ENCODE results near the gene GLP2R.

The GLP2R gene

DNA sequence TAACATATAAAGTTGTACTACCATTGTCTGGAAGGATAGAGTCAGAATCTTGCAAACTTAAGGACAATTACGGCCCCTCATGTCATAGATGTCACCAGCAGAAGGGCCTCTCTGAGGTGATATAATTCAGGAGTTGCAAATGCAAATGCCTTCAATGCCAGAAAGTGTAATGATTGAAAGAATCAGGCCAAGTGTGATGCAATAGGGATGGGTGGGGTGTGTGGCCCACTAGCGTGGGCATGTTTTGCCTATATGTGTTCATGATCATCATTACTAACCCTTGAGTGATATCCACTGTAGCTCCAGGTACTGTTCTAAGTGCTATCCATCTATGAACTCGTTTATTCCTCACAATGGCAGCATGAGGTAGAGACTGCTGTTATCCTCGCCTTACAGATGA lies 35.4 kb upstream of the GLP2R start:
- ChIA-PET POLR2A (no interaction called here), CTCF (interaction anchor here (1.0 to 2.0 kb wide), 2 partner anchors 12 to 22 kb away, joined by 3 to 5 read pairs; no protein-coding TSS in a partner anchor)
- no peaks in the 10 kb centered on the region for H3K36me3 ChIP-seq (ENCODE audit: control insufficient read depth in 2 of 2, insufficient read depth in 1 of 2, low read length in 2 of 2)
- TF ChIP-seq, protein P1, sequence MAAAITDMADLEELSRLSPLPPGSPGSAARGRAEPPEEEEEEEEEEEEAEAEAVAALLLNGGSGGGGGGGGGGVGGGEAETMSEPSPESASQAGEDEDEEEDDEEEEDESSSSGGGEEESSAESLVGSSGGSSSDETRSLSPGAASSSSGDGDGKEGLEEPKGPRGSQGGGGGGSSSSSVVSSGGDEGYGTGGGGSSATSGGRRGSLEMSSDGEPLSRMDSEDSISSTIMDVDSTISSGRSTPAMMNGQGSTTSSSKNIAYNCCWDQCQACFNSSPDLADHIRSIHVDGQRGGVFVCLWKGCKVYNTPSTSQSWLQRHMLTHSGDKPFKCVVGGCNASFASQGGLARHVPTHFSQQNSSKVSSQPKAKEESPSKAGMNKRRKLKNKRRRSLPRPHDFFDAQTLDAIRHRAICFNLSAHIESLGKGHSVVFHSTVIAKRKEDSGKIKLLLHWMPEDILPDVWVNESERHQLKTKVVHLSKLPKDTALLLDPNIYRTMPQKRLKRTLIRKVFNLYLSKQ (tag by site-specific recombination; IDR thresholded peaks at IDR 0.05; ENCODE audit: borderline replicate concordance), result no peak
- TF ChIP-seq ZNF555 (tag by site-specific recombination; conservative IDR thresholded peaks at IDR 0.05) (no peak), ZNF433 (tag by site-specific recombination; IDR thresholded peaks at IDR 0.05; ENCODE audit: low read depth) (no peak)
- TF ChIP-seq, protein P2, sequence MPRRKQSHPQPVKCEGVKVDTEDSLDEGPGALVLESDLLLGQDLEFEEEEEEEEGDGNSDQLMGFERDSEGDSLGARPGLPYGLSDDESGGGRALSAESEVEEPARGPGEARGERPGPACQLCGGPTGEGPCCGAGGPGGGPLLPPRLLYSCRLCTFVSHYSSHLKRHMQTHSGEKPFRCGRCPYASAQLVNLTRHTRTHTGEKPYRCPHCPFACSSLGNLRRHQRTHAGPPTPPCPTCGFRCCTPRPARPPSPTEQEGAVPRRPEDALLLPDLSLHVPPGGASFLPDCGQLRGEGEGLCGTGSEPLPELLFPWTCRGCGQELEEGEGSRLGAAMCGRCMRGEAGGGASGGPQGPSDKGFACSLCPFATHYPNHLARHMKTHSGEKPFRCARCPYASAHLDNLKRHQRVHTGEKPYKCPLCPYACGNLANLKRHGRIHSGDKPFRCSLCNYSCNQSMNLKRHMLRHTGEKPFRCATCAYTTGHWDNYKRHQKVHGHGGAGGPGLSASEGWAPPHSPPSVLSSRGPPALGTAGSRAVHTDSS (tag by site-specific recombination; IDR thresholded peaks at IDR 0.05), result no peak
- no peak overlapping the region for H3K27ac ChIP-seq (ENCODE audit: extremely low read depth, low read depth, low read length)
- H3K9me3 ChIP-seq (ENCODE audit: control insufficient read depth, insufficient read depth, low read depth, low read length), result no peaks in the 10 kb centered on the region
- no peak overlapping the region for H3K4me3 ChIP-seq (ENCODE audit: low read depth, low read length)
- H3K4me1 ChIP-seq (ENCODE audit: control insufficient read depth, insufficient read depth, low read length), result no peaks in the 10 kb centered on the region

DNA sequence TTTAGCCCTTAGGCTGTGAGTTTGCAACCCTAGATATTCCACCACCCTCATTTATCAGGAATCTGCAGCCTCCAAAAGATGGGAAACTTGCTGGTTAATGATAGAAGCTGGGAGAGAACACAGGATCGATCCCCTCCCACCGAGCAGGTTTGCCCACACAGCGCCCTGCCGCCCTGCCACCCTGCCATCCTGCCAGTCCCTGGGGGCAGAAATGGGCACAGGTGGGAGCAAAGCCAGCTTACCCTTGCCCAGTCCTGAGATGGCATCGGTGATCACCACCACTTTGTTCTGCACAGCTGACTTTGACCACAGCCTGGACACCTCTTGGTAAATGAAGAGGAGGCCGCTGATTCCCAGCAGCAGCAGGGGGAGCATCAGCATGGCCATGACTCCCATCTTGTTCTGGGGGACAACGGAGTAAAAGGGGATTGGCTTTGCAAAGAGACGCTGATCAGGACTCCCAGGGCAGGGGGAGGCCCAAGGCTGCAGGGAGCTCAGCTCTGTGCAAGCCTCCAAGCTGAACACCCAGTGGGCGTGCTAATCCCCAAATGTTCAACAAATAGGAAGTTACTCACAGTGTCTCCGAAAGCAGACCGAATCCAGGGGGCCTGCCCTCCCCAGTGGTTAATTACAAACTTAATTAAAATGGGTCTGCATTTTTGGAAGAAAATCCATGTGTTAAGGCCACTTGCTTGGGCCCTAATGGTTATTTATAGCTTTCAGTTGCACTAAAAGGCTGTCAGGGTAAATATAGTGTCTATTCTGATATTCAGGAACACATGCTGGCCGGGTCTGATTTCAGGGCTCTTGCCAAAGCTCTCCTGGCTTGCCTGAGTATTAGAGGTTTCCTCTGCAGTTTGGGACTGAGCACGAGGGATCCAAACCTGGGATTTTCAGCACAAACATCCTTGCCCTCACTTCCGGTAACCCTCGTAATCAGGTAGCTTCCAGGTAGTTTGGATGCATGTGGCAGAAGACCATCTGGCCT lies 34.5 kb upstream of the GLP2R start, which contains the start of gene DHRS7C:
TSS of gene DHRS7C (minus strand) at position 704 of the 988 bp plus-strand sequence. CDS start at position 396, 308 bp downstream.
- ChIA-PET CTCF (interaction anchor here (0.6 to 2.0 kb wide), 7 partner anchors 9 to 793 kb away, joined by 3 to 5 read pairs (median 3); no protein-coding TSS in a partner anchor), POLR2A (no interaction called here)
- Histone ChIP-seq H3K4me3 (ENCODE audit: low read depth, low read length) (no peak within 1 kb of the TSS), H3K4me1 (ENCODE audit: control insufficient read depth, insufficient read depth, low read length) (no peaks in the 10 kb centered on the region), H3K27ac (ENCODE audit: extremely low read depth, low read depth, low read length) (no peak within 1 kb of the TSS), H3K36me3 (ENCODE audit: control insufficient read depth in 2 of 2, insufficient read depth in 1 of 2, low read length in 2 of 2) (no peaks in the 10 kb centered on the region), H3K9me3 (ENCODE audit: control insufficient read depth, insufficient read depth, low read depth, low read length) (no peaks in the 10 kb centered on the region)
- TF ChIP-seq, protein P3, sequence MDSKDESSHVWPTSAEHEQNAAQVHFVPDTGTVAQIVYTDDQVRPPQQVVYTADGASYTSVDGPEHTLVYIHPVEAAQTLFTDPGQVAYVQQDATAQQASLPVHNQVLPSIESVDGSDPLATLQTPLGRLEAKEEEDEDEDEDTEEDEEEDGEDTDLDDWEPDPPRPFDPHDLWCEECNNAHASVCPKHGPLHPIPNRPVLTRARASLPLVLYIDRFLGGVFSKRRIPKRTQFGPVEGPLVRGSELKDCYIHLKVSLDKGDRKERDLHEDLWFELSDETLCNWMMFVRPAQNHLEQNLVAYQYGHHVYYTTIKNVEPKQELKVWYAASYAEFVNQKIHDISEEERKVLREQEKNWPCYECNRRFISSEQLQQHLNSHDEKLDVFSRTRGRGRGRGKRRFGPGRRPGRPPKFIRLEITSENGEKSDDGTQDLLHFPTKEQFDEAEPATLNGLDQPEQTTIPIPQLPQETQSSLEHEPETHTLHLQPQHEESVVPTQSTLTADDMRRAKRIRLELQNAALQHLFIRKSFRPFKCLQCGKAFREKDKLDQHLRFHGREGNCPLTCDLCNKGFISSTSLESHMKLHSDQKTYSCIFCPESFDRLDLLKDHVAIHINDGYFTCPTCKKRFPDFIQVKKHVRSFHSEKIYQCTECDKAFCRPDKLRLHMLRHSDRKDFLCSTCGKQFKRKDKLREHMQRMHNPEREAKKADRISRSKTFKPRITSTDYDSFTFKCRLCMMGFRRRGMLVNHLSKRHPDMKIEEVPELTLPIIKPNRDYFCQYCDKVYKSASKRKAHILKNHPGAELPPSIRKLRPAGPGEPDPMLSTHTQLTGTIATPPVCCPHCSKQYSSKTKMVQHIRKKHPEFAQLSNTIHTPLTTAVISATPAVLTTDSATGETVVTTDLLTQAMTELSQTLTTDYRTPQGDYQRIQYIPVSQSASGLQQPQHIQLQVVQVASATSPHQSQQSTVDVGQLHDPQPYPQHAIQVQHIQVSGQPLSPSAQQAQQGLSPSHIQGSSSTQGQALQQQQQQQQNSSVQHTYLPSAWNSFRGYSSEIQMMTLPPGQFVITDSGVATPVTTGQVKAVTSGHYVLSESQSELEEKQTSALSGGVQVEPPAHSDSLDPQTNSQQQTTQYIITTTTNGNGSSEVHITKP (tag by site-specific recombination; IDR thresholded peaks at IDR 0.05), result no peak
- TF ChIP-seq ZNF777 (tag by site-specific recombination; IDR thresholded peaks at IDR 0.05; ENCODE audit: borderline replicate concordance) (no peak), ZNF791 (tag by site-specific recombination; IDR thresholded peaks at IDR 0.05) (no peak), ZNF501 (tag by site-specific recombination; IDR thresholded peaks at IDR 0.05) (no peak)

DNA sequence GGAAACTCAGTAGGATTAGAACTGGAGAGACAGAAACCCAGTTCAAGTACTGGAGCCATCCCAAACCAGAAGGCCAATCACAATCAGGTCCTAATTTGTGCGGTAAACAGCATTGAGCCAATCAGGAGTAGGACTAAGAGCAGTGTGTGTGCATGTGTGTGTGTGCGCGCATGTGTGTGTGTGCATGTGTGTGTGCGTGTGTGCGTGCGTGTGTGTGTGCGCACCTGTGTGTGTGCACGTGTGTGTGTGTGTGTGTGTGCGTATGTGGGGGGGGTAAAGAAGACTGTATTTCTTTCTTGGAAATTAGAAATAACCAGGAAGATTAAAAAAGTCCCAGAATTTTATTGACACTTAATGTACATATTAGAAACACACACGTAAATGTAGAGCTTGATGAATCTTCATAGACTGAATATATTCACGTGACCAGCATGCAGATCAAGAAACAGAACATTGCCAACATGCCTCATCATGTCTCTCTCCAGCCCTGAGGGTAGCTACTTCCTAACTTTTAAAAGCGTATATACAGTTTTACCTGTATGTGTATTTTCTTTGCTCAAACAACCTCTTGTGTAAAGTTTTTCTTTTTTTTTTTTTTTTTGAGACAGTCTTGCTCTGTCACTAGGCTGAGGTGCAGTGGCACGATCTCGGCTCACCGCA lies 33.4 kb upstream of the GLP2R start:
- H3K4me3 ChIP-seq (ENCODE audit: low read depth, low read length), result no peak overlapping the region
- ChIA-PET CTCF (interaction anchor here (0.6 to 1.1 kb wide), 4 partner anchors 10 to 63 kb away, joined by 3 to 5 read pairs (median 3); no protein-coding TSS in a partner anchor), POLR2A (no interaction called here)
- no peaks in the 10 kb centered on the region for H3K9me3 ChIP-seq (ENCODE audit: control insufficient read depth, insufficient read depth, low read depth, low read length)
- no peaks in the 10 kb centered on the region for H3K4me1 ChIP-seq (ENCODE audit: control insufficient read depth, insufficient read depth, low read length)
- H3K36me3 ChIP-seq (ENCODE audit: control insufficient read depth in 2 of 2, insufficient read depth in 1 of 2, low read length in 2 of 2), result no peaks in the 10 kb centered on the region
- no peak overlapping the region for H3K27ac ChIP-seq (ENCODE audit: extremely low read depth, low read depth, low read length)
- no peak for TF ChIP-seq ZNF529 (tag by site-specific recombination; IDR thresholded peaks at IDR 0.05; ENCODE audit: insufficient replicate concordance)
- TF ChIP-seq RBAK (tag by site-specific recombination; IDR thresholded peaks at IDR 0.05), result no peak
- TF ChIP-seq GFI1B (tag by site-specific recombination; IDR thresholded peaks at IDR 0.05), result no peak
- TF ChIP-seq, protein P4, sequence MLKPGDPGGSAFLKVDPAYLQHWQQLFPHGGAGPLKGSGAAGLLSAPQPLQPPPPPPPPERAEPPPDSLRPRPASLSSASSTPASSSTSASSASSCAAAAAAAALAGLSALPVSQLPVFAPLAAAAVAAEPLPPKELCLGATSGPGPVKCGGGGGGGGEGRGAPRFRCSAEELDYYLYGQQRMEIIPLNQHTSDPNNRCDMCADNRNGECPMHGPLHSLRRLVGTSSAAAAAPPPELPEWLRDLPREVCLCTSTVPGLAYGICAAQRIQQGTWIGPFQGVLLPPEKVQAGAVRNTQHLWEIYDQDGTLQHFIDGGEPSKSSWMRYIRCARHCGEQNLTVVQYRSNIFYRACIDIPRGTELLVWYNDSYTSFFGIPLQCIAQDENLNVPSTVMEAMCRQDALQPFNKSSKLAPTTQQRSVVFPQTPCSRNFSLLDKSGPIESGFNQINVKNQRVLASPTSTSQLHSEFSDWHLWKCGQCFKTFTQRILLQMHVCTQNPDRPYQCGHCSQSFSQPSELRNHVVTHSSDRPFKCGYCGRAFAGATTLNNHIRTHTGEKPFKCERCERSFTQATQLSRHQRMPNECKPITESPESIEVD (tag by site-specific recombination; IDR thresholded peaks at IDR 0.05), result no peak
- TF ChIP-seq, protein P5, sequence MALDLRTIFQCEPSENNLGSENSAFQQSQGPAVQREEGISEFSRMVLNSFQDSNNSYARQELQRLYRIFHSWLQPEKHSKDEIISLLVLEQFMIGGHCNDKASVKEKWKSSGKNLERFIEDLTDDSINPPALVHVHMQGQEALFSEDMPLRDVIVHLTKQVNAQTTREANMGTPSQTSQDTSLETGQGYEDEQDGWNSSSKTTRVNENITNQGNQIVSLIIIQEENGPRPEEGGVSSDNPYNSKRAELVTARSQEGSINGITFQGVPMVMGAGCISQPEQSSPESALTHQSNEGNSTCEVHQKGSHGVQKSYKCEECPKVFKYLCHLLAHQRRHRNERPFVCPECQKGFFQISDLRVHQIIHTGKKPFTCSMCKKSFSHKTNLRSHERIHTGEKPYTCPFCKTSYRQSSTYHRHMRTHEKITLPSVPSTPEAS (tag by site-specific recombination; IDR thresholded peaks at IDR 0.05), result peak; percentile 93
- TF ChIP-seq BCL11B (tag by site-specific recombination; IDR thresholded peaks at IDR 0.05; ENCODE audit: low read depth), result no peak
